ENCODE measurements around the gene KAZN.

KAZN gene

GRCh38 chr1:14853518-14853917, 255.0 kb downstream of the KAZN start:
- no peak for DNase-seq (ENCODE audit: low read depth in 2 of 2)

- DNase-seq (ENCODE audit: low read depth in 2 of 2) = no peak
Measured at GRCh38 chr1:14855268-14855667, 256.8 kb downstream of the KAZN start.

GRCh38 chr1:14855801-14856200, 257.3 kb downstream of the KAZN start:
- DNase-seq (ENCODE audit: low read depth in 2 of 2) = no peak

- no peak for DNase-seq (ENCODE audit: low read depth in 2 of 2)
Measured at GRCh38 chr1:14857436-14858195, 259.1 kb downstream of the KAZN start.

GRCh38 chr1:14862114-14862771, 263.8 kb downstream of the KAZN start:
- no peak for DNase-seq (ENCODE audit: low read depth in 2 of 2)

- no peak for DNase-seq (ENCODE audit: low read depth in 2 of 2)
Measured at GRCh38 chr1:14865106-14865505, 266.6 kb downstream of the KAZN start.

- no peak for DNase-seq (ENCODE audit: low read depth in 2 of 2)
Measured at GRCh38 chr1:14866911-14867612, 268.6 kb downstream of the KAZN start.

- DNase-seq (ENCODE audit: low read depth in 2 of 2) = no peak
Measured at GRCh38 chr1:14869187-14869586, 270.7 kb downstream of the KAZN start.

GRCh38 chr1:14871218-14871970, 272.9 kb downstream of the KAZN start:
- DNase-seq (ENCODE audit: low read depth in 2 of 2) = no peak

- no peak for DNase-seq (ENCODE audit: low read depth in 2 of 2)
Measured at GRCh38 chr1:14872762-14873161, 274.3 kb downstream of the KAZN start.

- no peak for DNase-seq (ENCODE audit: low read depth in 2 of 2)
Measured at GRCh38 chr1:14873677-14874076, 275.2 kb downstream of the KAZN start.

- no peak for DNase-seq (ENCODE audit: low read depth in 2 of 2)
Measured at GRCh38 chr1:14875524-14876509, 277.3 kb downstream of the KAZN start.

- DNase-seq (ENCODE audit: low read depth in 2 of 2) = no peak
Measured at GRCh38 chr1:14876747-14877146, 278.3 kb downstream of the KAZN start.

GRCh38 chr1:14877224-14877623, 278.7 kb downstream of the KAZN start:
- no peak for DNase-seq (ENCODE audit: low read depth in 2 of 2)

GRCh38 chr1:14878124-14878523, 279.6 kb downstream of the KAZN start:
- DNase-seq (ENCODE audit: low read depth in 2 of 2) = no peak

GRCh38 chr1:14878951-14879350, 280.5 kb downstream of the KAZN start:
- no peak for DNase-seq (ENCODE audit: low read depth in 2 of 2)

GRCh38 chr1:14880456-14881316, 282.2 kb downstream of the KAZN start:
- no peak for DNase-seq (ENCODE audit: low read depth in 2 of 2)

GRCh38 chr1:14881775-14882672, 283.5 kb downstream of the KAZN start:
- DNase-seq (ENCODE audit: low read depth in 2 of 2) = no peak

Measured in stimulated activated CD8-positive, alpha-beta memory T cell treated with anti-CD3 and anti-CD28 coated beads, Interleukin-2, amount 100 ng/mL, for 48 hours (primary cell).